ENCODE data around the gene KLK3.

Gene KLK3

GRCh38 chr19:50896591-50897190 lies 42.0 kb downstream of the KLK3 start:
- Histone ChIP-seq H3K9ac (ENCODE audit: insufficient read length) (no peak overlapping the region), H3K9me3 (ENCODE audit: low read depth, low read length) (no peaks in the 10 kb centered on the region), H3K4me3 (no peak overlapping the region), H3K36me3 (ENCODE audit: insufficient read depth, low read length) (no peaks in the 10 kb centered on the region), H3K27ac (no peak overlapping the region)
- TF ChIP-seq FOXP2 (optimal IDR thresholded peaks at IDR 0.05; ENCODE audit: control extremely low read depth, extremely low read length, insufficient read depth) (no peak), EZH2 (IDR thresholded peaks at IDR 0.05) (no peak), POLR2AphosphoS5 (IDR thresholded peaks at IDR 0.05; ENCODE audit: borderline replicate concordance, low read depth, low read length) (no peak)
- DNase-seq (ENCODE audit: low read depth, low spot score): no peak

GRCh38 chr19:50897191-50897607 lies 42.5 kb downstream of the KLK3 start:
- no peak overlapping the region for H3K4me3 ChIP-seq
- H3K36me3 ChIP-seq (ENCODE audit: insufficient read depth, low read length): no peaks in the 10 kb centered on the region
- no peak overlapping the region for H3K27ac ChIP-seq
- no peak for DNase-seq (ENCODE audit: low read depth, low spot score)
- no peak overlapping the region for H3K9ac ChIP-seq (ENCODE audit: insufficient read length)
- H3K9me3 ChIP-seq (ENCODE audit: low read depth, low read length): no peaks in the 10 kb centered on the region
- TF ChIP-seq FOXP2 (optimal IDR thresholded peaks at IDR 0.05; ENCODE audit: control extremely low read depth, extremely low read length, insufficient read depth) (no peak), EZH2 (IDR thresholded peaks at IDR 0.05) (no peak), POLR2AphosphoS5 (IDR thresholded peaks at IDR 0.05; ENCODE audit: borderline replicate concordance, low read depth, low read length) (no peak)

DNA sequence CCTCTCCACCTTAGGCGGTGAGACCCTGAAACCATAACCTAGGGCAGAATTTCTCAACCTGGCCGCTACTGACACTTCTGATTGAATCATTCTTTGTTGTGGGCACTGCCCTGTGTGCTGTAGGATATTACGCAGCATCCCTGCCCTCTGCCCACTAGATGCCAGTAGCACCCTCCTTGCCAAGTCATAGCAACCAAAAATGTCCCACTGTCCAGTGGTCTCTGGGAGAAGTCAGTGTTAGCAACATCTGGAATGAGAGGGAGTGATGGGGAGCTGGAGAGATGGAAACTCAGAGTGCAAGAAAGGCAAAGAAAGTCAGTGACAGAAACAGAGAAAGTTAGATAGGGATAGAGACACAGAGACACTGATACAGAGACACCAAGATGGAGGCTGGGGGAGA lies 42.9 kb downstream of the KLK3 start:
- DNase-seq (ENCODE audit: low read depth, low spot score): no peak
- no peak overlapping the region for H3K4me3 ChIP-seq
- no peak for TF ChIP-seq POLR2AphosphoS5 (IDR thresholded peaks at IDR 0.05; ENCODE audit: borderline replicate concordance, low read depth, low read length)
- TF ChIP-seq EZH2 (IDR thresholded peaks at IDR 0.05): no peak
- TF ChIP-seq FOXP2 (optimal IDR thresholded peaks at IDR 0.05; ENCODE audit: control extremely low read depth, extremely low read length, insufficient read depth): no peak
- no peak overlapping the region for H3K27ac ChIP-seq
- no peaks in the 10 kb centered on the region for H3K9me3 ChIP-seq (ENCODE audit: low read depth, low read length)
- no peak overlapping the region for H3K9ac ChIP-seq (ENCODE audit: insufficient read length)
- no peaks in the 10 kb centered on the region for H3K36me3 ChIP-seq (ENCODE audit: insufficient read depth, low read length)

DNA sequence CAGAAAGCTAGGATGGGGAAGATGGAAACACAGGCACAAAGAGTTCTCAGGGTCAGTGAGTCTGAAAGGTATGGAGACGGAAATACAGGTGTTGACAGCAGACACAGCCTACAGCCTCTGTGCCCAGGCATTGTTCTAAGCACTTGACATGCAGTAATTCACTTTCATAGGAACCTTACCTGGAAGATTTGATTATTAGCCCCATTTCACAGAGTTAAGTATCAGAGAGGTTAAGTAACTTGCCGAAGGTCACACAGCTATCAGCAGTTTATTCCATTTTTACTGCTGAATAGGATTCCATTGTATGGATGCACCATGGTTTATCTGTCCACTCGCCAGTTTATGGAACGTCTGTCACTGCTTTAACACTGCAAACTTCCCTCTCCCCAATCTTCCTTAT lies 43.3 kb downstream of the KLK3 start:
- H3K27ac ChIP-seq: no peak overlapping the region

GRCh38 chr19:50899569-50899968 lies 44.9 kb downstream of the KLK3 start:
- Histone ChIP-seq H3K4me3 (no peak overlapping the region), H3K9ac (ENCODE audit: insufficient read length) (no peak overlapping the region), H3K9me3 (ENCODE audit: low read depth, low read length) (no peaks in the 10 kb centered on the region), H3K27ac (no peak overlapping the region), H3K36me3 (ENCODE audit: insufficient read depth, low read length) (no peaks in the 10 kb centered on the region)
- TF ChIP-seq EZH2 (IDR thresholded peaks at IDR 0.05) (no peak), FOXP2 (optimal IDR thresholded peaks at IDR 0.05; ENCODE audit: control extremely low read depth, extremely low read length, insufficient read depth) (no peak), POLR2AphosphoS5 (IDR thresholded peaks at IDR 0.05; ENCODE audit: borderline replicate concordance, low read depth, low read length) (no peak)
- no peak for DNase-seq (ENCODE audit: low read depth, low spot score)

More for the DNA sequence above, 43.3 kb downstream of the KLK3 start:
- TF ChIP-seq EZH2 (IDR thresholded peaks at IDR 0.05): no peak
- no peak for TF ChIP-seq FOXP2 (optimal IDR thresholded peaks at IDR 0.05; ENCODE audit: control extremely low read depth, extremely low read length, insufficient read depth)
- TF ChIP-seq POLR2AphosphoS5 (IDR thresholded peaks at IDR 0.05; ENCODE audit: borderline replicate concordance, low read depth, low read length): no peak
- H3K9me3 ChIP-seq (ENCODE audit: low read depth, low read length): no peaks in the 10 kb centered on the region
- no peak overlapping the region for H3K9ac ChIP-seq (ENCODE audit: insufficient read length)
- H3K36me3 ChIP-seq (ENCODE audit: insufficient read depth, low read length): no peaks in the 10 kb centered on the region
- no peak for DNase-seq (ENCODE audit: low read depth, low spot score)
- no peak overlapping the region for H3K4me3 ChIP-seq

DNA sequence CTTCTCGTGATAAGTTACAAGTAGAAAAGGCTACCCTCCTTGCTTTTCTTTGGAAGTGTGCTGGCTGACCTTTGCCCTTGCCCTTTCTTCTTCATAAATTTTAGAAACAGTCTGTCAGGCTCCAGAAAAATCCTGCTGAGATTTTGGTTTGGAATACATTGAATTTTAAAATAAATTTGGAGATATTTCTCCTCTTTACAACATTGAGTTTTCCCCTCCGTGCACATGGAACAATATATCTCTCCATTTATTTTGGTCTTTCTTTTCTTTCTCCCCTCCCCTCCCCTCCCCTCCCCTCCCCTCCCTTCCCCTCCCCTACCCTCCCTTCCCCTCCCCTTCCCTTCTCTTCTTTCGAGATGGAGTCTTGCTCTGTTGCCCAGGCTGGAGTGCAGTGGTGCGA lies 47.9 kb downstream of the KLK3 start:
- Histone ChIP-seq H3K9ac (ENCODE audit: insufficient read length) (no peak overlapping the region), H3K27ac (no peak overlapping the region), H3K4me3 (no peak overlapping the region), H3K36me3 (ENCODE audit: insufficient read depth, low read length) (no peaks in the 10 kb centered on the region), H3K9me3 (ENCODE audit: low read depth, low read length) (no peaks in the 10 kb centered on the region)
- TF ChIP-seq EZH2 (IDR thresholded peaks at IDR 0.05): no peak
- TF ChIP-seq POLR2AphosphoS5 (IDR thresholded peaks at IDR 0.05; ENCODE audit: borderline replicate concordance, low read depth, low read length): no peak
- no peak for TF ChIP-seq FOXP2 (optimal IDR thresholded peaks at IDR 0.05; ENCODE audit: control extremely low read depth, extremely low read length, insufficient read depth)
- no peak for DNase-seq (ENCODE audit: low read depth, low spot score)

- DNase-seq (ENCODE audit: low read depth, low spot score): no peak
- TF ChIP-seq POLR2AphosphoS5 (IDR thresholded peaks at IDR 0.05; ENCODE audit: borderline replicate concordance, low read depth, low read length): no peak
- no peak for TF ChIP-seq FOXP2 (optimal IDR thresholded peaks at IDR 0.05; ENCODE audit: control extremely low read depth, extremely low read length, insufficient read depth)
- TF ChIP-seq EZH2 (IDR thresholded peaks at IDR 0.05): no peak
Measured at GRCh38 chr19:50906217-50906616, 51.5 kb downstream of the KLK3 start.

GRCh38 chr19:50908336-50908735 lies 53.6 kb downstream of the KLK3 start:
- Histone ChIP-seq H3K4me3 (no peak overlapping the region), H3K9me3 (ENCODE audit: low read depth, low read length) (no peaks in the 10 kb centered on the region), H3K9ac (ENCODE audit: insufficient read length) (no peak overlapping the region), H3K27ac (no peak overlapping the region), H3K36me3 (ENCODE audit: insufficient read depth, low read length) (no peaks in the 10 kb centered on the region)
- no peak for DNase-seq (ENCODE audit: low read depth, low spot score)
- no peak for TF ChIP-seq EZH2 (IDR thresholded peaks at IDR 0.05)
- TF ChIP-seq POLR2AphosphoS5 (IDR thresholded peaks at IDR 0.05; ENCODE audit: borderline replicate concordance, low read depth, low read length): no peak
- no peak for TF ChIP-seq FOXP2 (optimal IDR thresholded peaks at IDR 0.05; ENCODE audit: control extremely low read depth, extremely low read length, insufficient read depth)

More at GRCh38 chr19:50906217-50906616, 51.5 kb downstream of the KLK3 start:
- no peak overlapping the region for H3K9ac ChIP-seq (ENCODE audit: insufficient read length)
- no peak overlapping the region for H3K4me3 ChIP-seq
- H3K27ac ChIP-seq: no peak overlapping the region
- H3K36me3 ChIP-seq (ENCODE audit: insufficient read depth, low read length): no peaks in the 10 kb centered on the region
- no peaks in the 10 kb centered on the region for H3K9me3 ChIP-seq (ENCODE audit: low read depth, low read length)
